Stomach (tissue), 9 donors: Measurements from ENCODE around the gene LAIR1. TPM values are rescaled to one million over a fixed set of nuclear protein-coding genes. Genes with fewer than 3 reads are reported as not detected.

ENCODE experiments used
- DNase-seq, 2 donors: peaks; one replicate each; pipeline versions ENCODE4 v3.0.0 to v3.0.0-alpha.2; 2013 to 2019
- H3K27ac ChIP-seq, 5 donors: fragments of 200-600 bp in 4 of 5; sonication (generic) in 4 of 5; one replicate each; pipeline ENCODE4 v1.5.1; 2013 to 2019; ENCODE audit warnings: mild to moderate bottlenecking in 1 of 5, moderate library complexity in 1 of 5
- H3K27me3 ChIP-seq, 3 donors: fragments of 200-600 bp; sonication (generic); one replicate each; pipeline ENCODE4 v1.5.1; 2017 to 2019; ENCODE audit warnings: mixed run types in 1 of 3
- H3K36me3 ChIP-seq, 4 donors: fragments of 200-600 bp; sonication (generic); 1 replicate in 3 of 4; 2 replicates in 1 of 4; pipeline ENCODE4 v1.5.1; 2016 to 2019
- H3K4me1 ChIP-seq, 4 donors: fragments of 200-600 bp; sonication (generic); one replicate each; pipeline ENCODE4 v1.5.1; 2016 to 2019
- H3K4me3 ChIP-seq, 4 donors: fragments of 200-600 bp; sonication (generic) in 3 of 4; one replicate each; pipeline ENCODE4 v1.5.1; 2016 to 2019; ENCODE audit warnings: mild to moderate bottlenecking in 1 of 4
- H3K9me3 ChIP-seq, 4 donors: fragments of 200-600 bp; sonication (generic); one replicate each; pipeline ENCODE4 v1.5.1; 2016 to 2019
- EP300 ChIP-seq: sonication (generic); formaldehyde crosslinking; IDR thresholded peaks from one replicate; pipeline ENCODE4 v1.6.1; 2017; ENCODE audit warnings: antibody characterized with exemption
- POLR2A ChIP-seq, 4 donors: fragments of 450-650 bp; IDR thresholded peaks; one replicate each; pipeline ENCODE4 v1.6.1; 2016; ENCODE audit warnings: antibody characterized with exemption in 4 of 4, control low read depth in 2 of 4, mild to moderate bottlenecking in 1 of 4, moderate library complexity in 1 of 4
- POLR2AphosphoS5 ChIP-seq, 3 donors: sonication (generic); formaldehyde crosslinking; IDR thresholded peaks; one replicate each; pipeline ENCODE4 v1.6.1; 2016; ENCODE audit warnings: antibody characterized with exemption in 3 of 3
- WGBS, 5 donors: extraction: QIAGEN DNeasy Blood & Tissue Kit in 3 of 5; methylation state at CpG; one replicate each; pipeline versions ENCODE4 v1.1.5 to v1.1.7; 2013 to 2018; 5-methylcytosine and 5-hydroxymethylcytosine counted together
- intact Hi-C: fragments of 100-400 bp; cut with DNase I; formaldehyde crosslinking; loops from one replicate; pipeline ENCODE4 v1.15.1; 2023; ENCODE audit warnings: low total_unique reads
- polyA plus RNA-seq, 3 donors: library from polyadenylated mRNA; stranded (reverse); fragments of 200-250 nt; gene quantifications; one replicate each; pipeline ENCODE4 v1.2.3, GENCODE V29; 2013
- total RNA-seq, 5 donors: library from RNA; depleted of rRNA; stranded (reverse); fragments of >200 nt; gene quantifications; one replicate each; pipeline versions ENCODE4 v1.1.0 to v1.2.3, GENCODE V29; 2014 to 2016
- TF ChIP-seq, protein P1 (sequence below), 7 experiments: fragments of 450-650 bp in 4 of 7; fragments of 200-600 bp in 3 of 7; sonication (generic) in 3 of 7; IDR thresholded peaks; one replicate each; pipeline ENCODE4 v1.5.1; 2016 to 2019; ENCODE audit warnings: antibody characterized with exemption in 7 of 7, control low read depth in 2 of 7, mild to moderate bottlenecking in 1 of 7
- donor health status: healthy with polysubstance abuse.
- donor health status: Bipolar disorder and iron deficiency.
- donor health status: healthy.

LAIR1 gene
- total and polyA plus RNA-seq, 8 donors, result 0.87 to 9.1 (median 4.7) TPM

DNA sequence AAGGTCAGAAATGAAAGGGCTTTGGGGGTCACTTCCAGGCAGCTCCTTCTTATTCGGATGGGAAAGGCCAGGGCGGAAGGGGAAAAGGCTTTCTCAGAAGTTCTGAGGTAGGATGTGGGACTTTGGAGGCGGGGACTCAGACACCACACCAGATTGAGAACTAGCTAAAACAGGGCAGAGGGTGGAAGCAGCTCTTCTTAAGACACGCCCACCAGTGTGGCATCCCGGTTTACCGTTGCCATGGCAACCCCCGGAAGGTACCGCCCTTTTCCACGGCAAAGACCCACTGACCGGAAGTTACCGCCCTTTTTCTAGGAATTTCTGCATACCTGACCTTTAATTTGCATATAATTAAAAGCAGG, 48.0 kb downstream of the LAIR1 start:
- H3K27ac ChIP-seq, result peak overlapping the region in 1 of 5 donors; percentile 58
- no peak overlapping the region for H3K4me3 ChIP-seq
- no peaks in the 10 kb centered on the region for H3K4me1 ChIP-seq
- intact Hi-C loops, result no loop called here
- 26 to 51% (median 38%) methylated on average over 11 of the region's 11 CpGs for WGBS, 5 donors
- H3K9me3 ChIP-seq, result no peaks in the 10 kb centered on the region
- TF ChIP-seq POLR2A (IDR thresholded peaks at IDR 0.05) (no peak), EP300 (no peak), POLR2AphosphoS5 (IDR thresholded peaks at IDR 0.05) (no peak)
- TF ChIP-seq, protein P1, sequence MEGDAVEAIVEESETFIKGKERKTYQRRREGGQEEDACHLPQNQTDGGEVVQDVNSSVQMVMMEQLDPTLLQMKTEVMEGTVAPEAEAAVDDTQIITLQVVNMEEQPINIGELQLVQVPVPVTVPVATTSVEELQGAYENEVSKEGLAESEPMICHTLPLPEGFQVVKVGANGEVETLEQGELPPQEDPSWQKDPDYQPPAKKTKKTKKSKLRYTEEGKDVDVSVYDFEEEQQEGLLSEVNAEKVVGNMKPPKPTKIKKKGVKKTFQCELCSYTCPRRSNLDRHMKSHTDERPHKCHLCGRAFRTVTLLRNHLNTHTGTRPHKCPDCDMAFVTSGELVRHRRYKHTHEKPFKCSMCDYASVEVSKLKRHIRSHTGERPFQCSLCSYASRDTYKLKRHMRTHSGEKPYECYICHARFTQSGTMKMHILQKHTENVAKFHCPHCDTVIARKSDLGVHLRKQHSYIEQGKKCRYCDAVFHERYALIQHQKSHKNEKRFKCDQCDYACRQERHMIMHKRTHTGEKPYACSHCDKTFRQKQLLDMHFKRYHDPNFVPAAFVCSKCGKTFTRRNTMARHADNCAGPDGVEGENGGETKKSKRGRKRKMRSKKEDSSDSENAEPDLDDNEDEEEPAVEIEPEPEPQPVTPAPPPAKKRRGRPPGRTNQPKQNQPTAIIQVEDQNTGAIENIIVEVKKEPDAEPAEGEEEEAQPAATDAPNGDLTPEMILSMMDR (IDR thresholded peaks at IDR 0.05), result no peak
- no peaks in the 10 kb centered on the region for H3K36me3 ChIP-seq
- DNase-seq, result peak in 1 of 2 donors; percentile 12
- peaks cover 0 to 57% (median 4%) of the 10 kb centered on the region in 3 donors for H3K27me3 ChIP-seq

GRCh38 chr19:54315956-54316355, 48.8 kb downstream of the LAIR1 start:
- WGBS, 5 donors, result 79 to 82% (median 81%) methylated on average over 10 of the region's 10 CpGs
- no peak overlapping the region for H3K4me3 ChIP-seq
- intact Hi-C loops, result no loop called here
- H3K27me3 ChIP-seq, result peaks cover 0 to 57% (median 4%) of the 10 kb centered on the region in 3 donors
- no peak for DNase-seq
- peak overlapping the region in 1 of 5 donors; percentile 58 for H3K27ac ChIP-seq
- no peaks in the 10 kb centered on the region for H3K9me3 ChIP-seq
- TF ChIP-seq, protein P1 (IDR thresholded peaks at IDR 0.05), result no peak
- H3K4me1 ChIP-seq, result no peaks in the 10 kb centered on the region
- no peaks in the 10 kb centered on the region for H3K36me3 ChIP-seq

DNA sequence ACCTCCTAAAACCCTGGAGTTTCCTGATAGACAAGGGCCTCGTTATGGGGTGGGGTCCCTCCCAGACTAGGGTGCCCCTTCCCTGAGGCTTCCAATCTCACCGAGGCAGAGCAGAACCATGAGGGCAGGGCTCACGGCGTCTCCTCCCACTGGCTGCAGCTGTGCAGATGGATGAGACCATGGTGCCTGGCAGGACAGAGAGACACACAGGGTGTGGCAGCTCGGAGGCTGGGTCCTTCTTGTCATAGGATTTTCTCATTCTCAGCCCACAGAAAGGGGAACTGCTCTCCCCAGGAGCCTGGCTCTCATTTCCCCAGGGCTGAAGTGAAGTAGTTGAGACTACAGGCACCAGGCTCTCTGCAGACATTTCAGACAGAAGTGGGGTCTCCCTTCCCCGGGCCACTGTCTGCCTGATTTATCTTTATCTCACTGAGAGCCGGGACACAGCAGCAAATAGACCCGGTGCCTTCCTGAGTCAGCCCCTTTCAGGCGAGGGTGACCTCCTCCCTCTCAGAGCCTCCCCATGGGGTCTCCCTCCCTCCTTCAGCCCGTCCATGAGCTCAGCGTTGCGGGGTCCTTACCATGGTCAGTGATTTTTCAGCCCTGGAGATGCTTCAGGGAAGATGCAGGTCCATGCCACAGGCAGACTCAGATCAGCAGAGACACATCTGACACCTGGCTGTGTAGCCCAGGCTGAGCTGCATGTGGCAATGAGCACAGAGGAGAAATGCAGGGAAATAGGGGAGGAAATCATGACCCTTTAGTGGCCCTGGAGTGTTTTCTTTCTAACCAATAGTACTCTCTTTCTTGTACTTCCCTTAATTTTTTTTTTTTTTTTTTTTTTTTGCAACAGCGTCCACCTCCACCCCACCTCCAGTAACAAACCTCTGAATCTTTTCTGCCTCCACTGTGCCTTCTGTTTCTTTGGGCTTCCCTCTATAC, 52.0 kb downstream of the LAIR1 start, which contains the start of gene LILRA5:
LILRA5 (minus strand) TSS at position 731 of the 942 bp plus-strand sequence; CDS start at position 584, 147 bp downstream.
- intact Hi-C loops, result no loop called here
- no peaks in the 10 kb centered on the region for H3K9me3 ChIP-seq
- no peaks in the 10 kb centered on the region for H3K36me3 ChIP-seq
- TF ChIP-seq POLR2A (IDR thresholded peaks at IDR 0.05), result no peak
- peak within 1 kb of the TSS in 2 of 5 donors; percentile 28 to 65 for H3K27ac ChIP-seq
- WGBS, 5 donors, result 32 to 54% (median 49%) methylated on average over 6 to 13 of the region's 13 CpGs
- peak in 1 of 2 donors; percentile 14 for DNase-seq
- peak within 1 kb of the TSS in 1 of 4 donors; percentile 35 for H3K4me3 ChIP-seq
- no peaks in the 10 kb centered on the region for H3K4me1 ChIP-seq
- H3K27me3 ChIP-seq, result peaks cover 0 to 46% (median 4%) of the 10 kb centered on the region in 3 donors

DNA sequence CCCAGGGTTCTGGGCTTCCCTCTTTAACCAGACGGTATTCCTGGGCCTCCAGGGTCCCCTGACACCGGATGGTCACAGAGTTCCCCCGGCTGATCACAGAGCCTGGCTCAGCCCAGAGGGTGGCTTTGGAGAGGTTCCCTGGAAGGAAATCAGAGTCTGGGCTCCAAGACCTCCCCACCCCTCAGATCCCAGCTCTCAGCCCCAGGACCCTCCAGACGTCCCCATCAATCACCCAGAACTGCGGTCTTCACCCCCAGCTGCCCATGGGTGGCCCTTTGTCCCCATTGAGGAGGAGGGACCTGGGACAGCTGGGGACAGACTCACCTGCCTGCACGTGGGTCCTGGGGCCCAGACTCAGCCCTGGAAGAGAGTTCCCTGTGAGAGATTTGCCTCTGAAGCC, 52.7 kb downstream of the LAIR1 start:
- Histone ChIP-seq H3K27me3 (peaks cover 0 to 45% (median 3%) of the 10 kb centered on the region in 3 donors), H3K4me1 (no peaks in the 10 kb centered on the region), H3K36me3 (no peaks in the 10 kb centered on the region), H3K27ac (peak overlapping the region in 2 of 5 donors; percentile 28 to 65), H3K9me3 (no peaks in the 10 kb centered on the region), H3K4me3 (peak overlapping the region in 1 of 4 donors; percentile 35)
- intact Hi-C loops, result no loop called here
- no peak for DNase-seq
- WGBS, 5 donors, result 17 to 67% (median 58%) methylated on average over 1 to 6 of the region's 6 CpGs
- TF ChIP-seq POLR2AphosphoS5 (IDR thresholded peaks at IDR 0.05) (no peak), POLR2A (IDR thresholded peaks at IDR 0.05) (no peak), EP300 (no peak)
- TF ChIP-seq, protein P1 (IDR thresholded peaks at IDR 0.05), result no peak
